GM18868 (cell line): Measurements from ENCODE around the gene VLDLR.

Source experiments
- ATAC-seq: cut with Tn5 transposase; IDR thresholded peaks from one replicate; pipeline ENCODE4 v1.9.1; 2021; ENCODE audit warnings: mild to moderate bottlenecking, moderate library complexity; ENCODE audit not compliant: unreplicated experiment

VLDLR gene

GRCh38 chr9:2621722-2622460, at the start of gene VLDLR:
Gene VLDLR, plus strand, starts transcription at chr9:2621787. Its CDS starts 403 bp downstream, at chr9:2622190.
- peak; percentile 38 for ATAC-seq

- no peak for ATAC-seq
Observed at GRCh38 chr9:2574203-2574602, 47.4 kb upstream of the VLDLR start.

- ATAC-seq: no peak
Observed at GRCh38 chr9:2576631-2577030, 45.0 kb upstream of the VLDLR start.

GRCh38 chr9:2583308-2584013, 38.1 kb upstream of the VLDLR start:
- ATAC-seq: no peak

GRCh38 chr9:2591967-2592366, 29.6 kb upstream of the VLDLR start:
- ATAC-seq: no peak

GRCh38 chr9:2593744-2594143, 27.8 kb upstream of the VLDLR start:
- no peak for ATAC-seq

GRCh38 chr9:2595973-2596372, 25.6 kb upstream of the VLDLR start:
- ATAC-seq: no peak

GRCh38 chr9:2597483-2597882, 24.1 kb upstream of the VLDLR start:
- ATAC-seq: no peak

- no peak for ATAC-seq
Observed at GRCh38 chr9:2599896-2600295, 21.7 kb upstream of the VLDLR start.

GRCh38 chr9:2600307-2600706, 21.3 kb upstream of the VLDLR start:
- ATAC-seq: no peak

- no peak for ATAC-seq
Observed at GRCh38 chr9:2601785-2602378, 19.7 kb upstream of the VLDLR start.

GRCh38 chr9:2602704-2603116, 18.9 kb upstream of the VLDLR start:
- peak; percentile 86 for ATAC-seq

- no peak for ATAC-seq
Observed at GRCh38 chr9:2603621-2604020, 18.0 kb upstream of the VLDLR start.

- ATAC-seq: no peak
Observed at GRCh38 chr9:2605246-2605645, 16.3 kb upstream of the VLDLR start.

- ATAC-seq: no peak
Observed at GRCh38 chr9:2608276-2608675, 13.3 kb upstream of the VLDLR start.

- no peak for ATAC-seq
Observed at GRCh38 chr9:2610985-2611384, 10.6 kb upstream of the VLDLR start.

- no peak for ATAC-seq
Observed at GRCh38 chr9:2611961-2612360, 9.6 kb upstream of the VLDLR start.

- ATAC-seq: no peak
Observed at GRCh38 chr9:2613730-2614271, 7.8 kb upstream of the VLDLR start.

- ATAC-seq: no peak
Observed at GRCh38 chr9:2615497-2615896, 6.1 kb upstream of the VLDLR start.

GRCh38 chr9:2616692-2617377, 4.8 kb upstream of the VLDLR start:
- ATAC-seq: peak; percentile 39

GRCh38 chr9:2618289-2618688, 3.3 kb upstream of the VLDLR start:
- no peak for ATAC-seq
